Karpas-422 (cell line): Measurements from ENCODE around the gene GTPBP3. TPM values are rescaled to one million over a fixed set of nuclear protein-coding genes. Genes with fewer than 3 reads are reported as not detected.

Experiments
- DNase-seq: peaks from one replicate; pipeline ENCODE4 v3.0.0-alpha.2; 2015
- H2AFZ ChIP-seq: fragments of 200-600 bp; sonication (generic); 2 replicates; pipeline ENCODE4 v1.6.1; 2014; ENCODE audit warnings: antibody characterized with exemption, low read length, mixed read lengths
- H3K27ac ChIP-seq: fragments of 200-600 bp; sonication (generic); 2 replicates; pipeline ENCODE4 v1.5.1; 2014; ENCODE audit warnings: mild to moderate bottlenecking, low read length, moderate library complexity
- H3K27me3 ChIP-seq: fragments of 200-600 bp; sonication (generic); 2 replicates; pipeline ENCODE4 v1.6.1; 2014; ENCODE audit warnings: low read length, mixed read lengths
- H3K36me3 ChIP-seq: fragments of 200-600 bp; sonication (generic); 2 replicates; pipeline ENCODE4 v1.6.1; 2014; ENCODE audit warnings: low read length, mixed read lengths; ENCODE audit not compliant: insufficient read depth
- H3K4me1 ChIP-seq: fragments of 200-600 bp; sonication (generic); 2 replicates; pipeline ENCODE4 v1.6.1; 2014; ENCODE audit warnings: mild to moderate bottlenecking, low read length, mixed read lengths
- H3K4me2 ChIP-seq: fragments of 200-600 bp; sonication (generic); 2 replicates; pipeline ENCODE4 v1.6.1; 2014; ENCODE audit warnings: low read length, low read depth, mild to moderate bottlenecking; ENCODE audit not compliant: poor library complexity, severe bottlenecking
- H3K4me3 ChIP-seq: fragments of 200-600 bp; sonication (generic); 2 replicates; pipeline ENCODE4 v1.5.1; 2014; ENCODE audit warnings: mild to moderate bottlenecking, antibody characterized with exemption, low read length, mixed read lengths
- H3K79me2 ChIP-seq: fragments of 200-600 bp; sonication (generic); 2 replicates; pipeline ENCODE4 v1.6.1; 2014; ENCODE audit warnings: mild to moderate bottlenecking, low read length, mixed read lengths
- H3K9ac ChIP-seq: fragments of 200-600 bp; sonication (generic); 2 replicates; pipeline ENCODE4 v1.6.0; 2014; ENCODE audit warnings: low read length
- H3K9me2 ChIP-seq: fragments of 200-600 bp; sonication (generic), shearing (Covaris generic); replicated peaks from 2 replicates; pipeline ENCODE4 v1.6.0; 2014; ENCODE audit warnings: mild to moderate bottlenecking, low read length, moderate library complexity; ENCODE audit not compliant: insufficient read depth
- H3K9me3 ChIP-seq: fragments of 300-700, 200-600 bp; sonication (generic); 2 replicates; pipeline ENCODE4 v1.6.1; 2014; ENCODE audit warnings: low read length, mixed read lengths
- H4K20me1 ChIP-seq: fragments of 200-600 bp; sonication (generic); 2 replicates; pipeline ENCODE4 v1.6.1; 2014; ENCODE audit warnings: mild to moderate bottlenecking, antibody characterized with exemption, low read length, low read depth; ENCODE audit not compliant: insufficient read depth
- total RNA-seq: library from RNA; depleted of rRNA; stranded (reverse); fragments of >200 nt; shearing (Covaris generic); gene quantifications from 2 replicates; pipeline ENCODE4 v1.2.3, GENCODE V29; 2014; ENCODE audit warnings: low replicate concordance

Gene GTPBP3
- total RNA-seq, 1 experiment from 2014 or later, result 29.3 TPM

DNA sequence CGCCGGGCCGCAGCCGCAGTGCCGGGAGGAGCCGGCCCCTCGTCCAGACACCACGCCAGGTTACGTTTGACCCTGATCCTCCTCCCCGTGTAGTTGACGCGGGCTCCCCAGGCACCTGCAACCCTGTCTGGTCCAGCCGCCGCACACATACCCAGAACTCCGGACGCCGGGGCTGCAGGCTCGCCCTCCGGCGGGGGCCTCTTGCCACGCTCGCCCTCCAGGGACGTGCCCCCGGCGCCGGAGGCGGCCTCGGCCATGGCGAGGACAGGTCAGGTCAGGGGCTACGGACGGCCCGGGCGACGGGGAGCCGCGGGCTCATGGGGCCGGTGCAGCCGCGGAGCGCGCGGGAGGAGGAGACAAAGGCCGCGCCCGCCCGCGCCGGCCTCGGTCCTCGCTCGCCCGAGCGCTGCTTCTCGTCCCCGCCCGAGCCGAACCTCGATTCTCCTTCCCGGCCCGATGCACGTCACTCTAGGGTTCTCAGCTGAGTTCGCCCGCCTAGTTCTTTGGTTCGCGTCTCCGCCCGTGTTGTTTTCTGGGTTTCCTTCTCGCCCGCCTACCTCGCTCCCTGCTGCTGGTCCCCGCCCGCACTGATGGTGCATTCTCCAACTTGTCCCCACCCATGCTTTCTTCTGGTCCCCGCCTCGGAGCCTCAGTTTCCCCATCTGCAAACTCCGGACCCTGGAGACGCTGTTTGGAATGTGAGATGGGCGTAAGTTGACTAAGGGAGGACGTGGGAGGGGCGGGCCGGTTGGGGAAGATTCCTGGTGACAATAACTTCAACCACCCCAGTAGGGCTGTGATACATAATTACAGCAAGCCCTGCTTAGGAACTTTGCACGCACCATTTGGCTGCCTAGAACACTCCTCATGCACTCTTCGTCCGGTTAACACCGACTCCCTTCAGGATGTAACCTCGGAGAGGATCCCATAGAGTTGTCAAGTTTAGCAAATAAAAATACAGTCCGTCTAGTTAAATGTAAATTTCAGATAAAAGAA, 2.6 kb upstream of the GTPBP3 start, which contains the start of gene ANO8:
Gene ANO8, minus strand, starts transcription at position 442 of the 996 bp plus-strand sequence. Its CDS starts 185 bp downstream, at position 257.
- Histone ChIP-seq H3K79me2 (peaks cover 9% of the 10 kb centered on the region), H3K4me1 (peaks cover 30% of the 10 kb centered on the region), H3K9me3 (no peaks in the 10 kb centered on the region), H3K9ac (peak within 1 kb of the TSS; percentile 72), H3K9me2 (no peaks in the 10 kb centered on the region), H3K27me3 (no peaks in the 10 kb centered on the region), H3K27ac (no peak within 1 kb of the TSS), H3K4me3 (peak within 1 kb of the TSS; percentile 73), H2AFZ (peak within 1 kb of the TSS; percentile 93), H3K36me3 (no peaks in the 10 kb centered on the region), H4K20me1 (no peaks in the 10 kb centered on the region), H3K4me2 (peak within 1 kb of the TSS; percentile 94)
- DNase-seq, result peak; percentile 99

DNA sequence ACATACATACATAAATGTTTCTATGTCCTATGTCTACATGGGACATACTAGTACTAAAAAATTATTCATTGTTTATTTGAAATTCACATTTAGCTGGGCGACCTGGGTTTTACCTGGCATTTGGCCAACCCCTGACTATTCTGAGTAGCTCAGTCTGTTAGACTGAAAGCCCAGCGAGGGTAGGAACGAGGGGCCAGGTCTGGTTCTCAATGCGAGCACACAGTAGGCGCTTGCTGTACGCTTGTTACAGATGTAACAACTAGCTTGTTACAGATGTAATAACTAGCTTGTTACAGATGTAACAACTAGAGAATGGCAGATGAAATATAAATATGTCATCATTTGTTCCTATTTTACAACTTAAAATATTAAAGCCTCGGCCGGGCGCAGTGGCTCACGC, 1.8 kb upstream of the GTPBP3 start:
- Histone ChIP-seq H3K27me3 (no peaks in the 10 kb centered on the region), H3K79me2 (peaks cover 9% of the 10 kb centered on the region), H3K4me2 (peak overlapping the region; percentile 94), H4K20me1 (no peaks in the 10 kb centered on the region), H3K9me3 (no peaks in the 10 kb centered on the region), H3K4me3 (peak overlapping the region; percentile 73; the same call in 1 of the 2 replicates), H3K27ac (no peak overlapping the region), H3K4me1 (peaks cover 30% of the 10 kb centered on the region), H3K9me2 (no peaks in the 10 kb centered on the region), H3K9ac (no peak overlapping the region), H3K36me3 (no peaks in the 10 kb centered on the region), H2AFZ (no peak overlapping the region)
- DNase-seq, result no peak

DNA sequence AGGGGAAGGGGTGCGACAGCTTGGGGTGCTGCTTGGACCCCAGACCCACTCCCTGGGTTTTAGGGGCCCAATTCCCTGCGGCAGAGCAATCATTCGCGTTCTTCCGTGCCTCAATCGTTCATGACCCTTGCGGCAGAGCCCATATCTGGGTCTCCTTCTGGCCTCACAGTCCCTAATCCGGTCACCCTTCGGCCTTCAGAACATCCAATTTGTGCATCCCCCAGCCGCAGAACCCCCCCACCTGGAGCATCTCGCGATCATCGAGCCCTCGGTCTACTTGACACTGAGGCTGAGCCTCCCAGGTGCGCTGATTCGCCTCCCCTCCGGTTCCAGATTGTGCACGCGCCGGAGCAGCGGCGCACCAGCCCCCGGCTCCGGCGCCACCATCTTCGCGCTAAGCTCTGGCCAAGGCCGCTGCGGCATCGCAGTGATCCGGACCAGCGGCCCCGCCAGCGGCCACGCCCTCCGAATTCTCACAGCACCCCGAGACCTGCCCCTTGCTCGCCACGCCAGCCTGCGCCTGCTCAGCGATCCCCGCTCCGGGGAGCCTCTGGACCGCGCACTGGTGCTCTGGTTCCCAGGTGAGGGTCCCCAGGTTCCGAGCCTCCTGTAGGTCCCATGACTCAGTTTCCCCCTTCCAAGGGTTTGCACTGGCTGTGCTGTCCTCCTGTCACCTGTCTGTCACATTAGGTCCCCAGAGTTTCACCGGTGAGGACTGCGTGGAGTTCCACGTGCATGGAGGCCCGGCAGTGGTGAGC, 501 bp downstream of the GTPBP3 start:
- no peaks in the 10 kb centered on the region for H3K9me3 ChIP-seq
- peak overlapping the region; percentile 99 for H3K4me2 ChIP-seq
- H2AFZ ChIP-seq, result no peak overlapping the region
- no peaks in the 10 kb centered on the region for H3K27me3 ChIP-seq
- no peaks in the 10 kb centered on the region for H4K20me1 ChIP-seq
- no peaks in the 10 kb centered on the region for H3K9me2 ChIP-seq
- peak overlapping the region; percentile 91 for H3K4me3 ChIP-seq
- H3K36me3 ChIP-seq, result peaks cover 5% of the 10 kb centered on the region; the same call in 1 of the 2 replicates
- peaks cover 9% of the 10 kb centered on the region for H3K79me2 ChIP-seq
- peak overlapping the region; percentile 79 for H3K9ac ChIP-seq
- peak overlapping the region; percentile 50 for H3K27ac ChIP-seq
- DNase-seq, result peak; percentile 81
- H3K4me1 ChIP-seq, result peaks cover 30% of the 10 kb centered on the region

DNA sequence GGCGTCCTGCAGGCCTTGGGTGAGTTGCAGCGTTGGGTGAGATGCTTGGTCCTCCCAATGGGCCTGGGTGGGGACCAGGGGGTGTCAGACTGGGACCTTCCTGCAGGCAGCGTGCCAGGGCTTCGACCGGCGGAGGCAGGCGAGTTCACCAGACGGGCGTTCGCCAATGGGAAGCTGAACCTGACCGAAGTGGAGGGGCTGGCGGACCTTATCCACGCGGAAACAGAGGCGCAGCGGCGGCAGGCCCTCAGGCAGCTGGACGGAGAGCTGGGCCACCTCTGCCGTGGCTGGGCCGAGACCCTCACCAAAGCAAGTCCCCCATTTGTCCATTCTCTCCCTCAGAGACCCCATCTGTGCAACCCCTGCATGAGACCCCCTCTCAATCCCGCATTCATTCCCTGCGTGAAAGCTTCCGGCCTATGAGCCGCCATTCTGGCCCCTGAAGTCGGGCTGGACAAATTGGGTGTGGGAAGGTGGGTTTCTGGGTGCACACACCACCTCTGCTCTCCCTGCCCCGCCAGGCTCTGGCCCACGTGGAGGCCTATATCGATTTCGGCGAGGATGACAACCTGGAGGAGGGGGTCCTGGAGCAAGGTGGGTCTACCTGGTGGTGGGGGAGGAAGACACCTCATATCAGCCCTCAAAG, 1.2 kb downstream of the GTPBP3 start:
- Histone ChIP-seq H3K36me3 (peaks cover 5% of the 10 kb centered on the region; the same call in 1 of the 2 replicates), H2AFZ (no peak overlapping the region), H3K27ac (no peak overlapping the region; the same call in 1 of the 2 replicates), H3K27me3 (no peaks in the 10 kb centered on the region), H3K9ac (peak overlapping the region; percentile 79), H3K79me2 (peaks cover 9% of the 10 kb centered on the region), H3K4me2 (peak overlapping the region; percentile 99), H3K9me3 (no peaks in the 10 kb centered on the region), H4K20me1 (no peaks in the 10 kb centered on the region), H3K4me3 (peak overlapping the region; percentile 91), H3K9me2 (no peaks in the 10 kb centered on the region), H3K4me1 (peaks cover 30% of the 10 kb centered on the region)
- no peak for DNase-seq

DNA sequence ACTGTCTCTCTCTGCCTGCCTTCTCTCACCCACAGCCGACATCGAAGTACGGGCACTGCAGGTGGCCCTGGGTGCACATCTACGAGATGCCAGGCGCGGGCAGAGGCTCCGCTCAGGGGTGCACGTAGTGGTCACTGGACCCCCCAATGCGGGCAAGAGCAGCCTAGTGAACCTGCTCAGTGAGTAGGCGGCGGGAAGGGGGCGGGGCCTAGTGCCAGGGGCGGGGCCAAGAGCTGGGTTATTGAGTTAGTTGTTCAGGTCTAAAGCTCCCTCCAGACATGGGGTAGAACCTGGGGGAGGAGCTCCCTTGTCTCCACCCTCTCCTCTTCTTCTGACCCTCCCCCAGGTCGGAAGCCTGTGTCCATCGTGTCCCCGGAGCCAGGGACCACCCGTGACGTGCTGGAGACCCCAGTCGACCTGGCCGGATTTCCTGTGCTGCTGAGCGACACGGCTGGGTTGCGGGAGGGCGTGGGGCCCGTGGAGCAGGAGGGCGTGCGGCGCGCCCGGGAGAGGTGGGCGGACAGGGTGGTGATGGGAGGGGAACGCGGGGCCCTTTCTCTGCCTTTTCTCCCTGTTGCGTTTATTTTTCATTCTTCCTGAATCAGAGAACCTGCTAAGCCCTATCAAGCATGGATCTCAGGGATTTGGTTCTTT, 1.9 kb downstream of the GTPBP3 start:
- H3K27ac ChIP-seq, result no peak overlapping the region
- peak overlapping the region; percentile 91; the same call in 1 of the 2 replicates for H3K4me3 ChIP-seq
- no peaks in the 10 kb centered on the region for H3K9me3 ChIP-seq
- no peaks in the 10 kb centered on the region for H3K9me2 ChIP-seq
- no peak overlapping the region for H3K9ac ChIP-seq
- no peaks in the 10 kb centered on the region for H4K20me1 ChIP-seq
- no peak overlapping the region for H2AFZ ChIP-seq
- peaks cover 5% of the 10 kb centered on the region; the same call in 1 of the 2 replicates for H3K36me3 ChIP-seq
- peaks cover 25% of the 10 kb centered on the region for H3K4me1 ChIP-seq
- peaks cover 9% of the 10 kb centered on the region for H3K79me2 ChIP-seq
- H3K27me3 ChIP-seq, result no peaks in the 10 kb centered on the region
- H3K4me2 ChIP-seq, result peak overlapping the region; percentile 99
- peak; percentile 79 for DNase-seq

DNA sequence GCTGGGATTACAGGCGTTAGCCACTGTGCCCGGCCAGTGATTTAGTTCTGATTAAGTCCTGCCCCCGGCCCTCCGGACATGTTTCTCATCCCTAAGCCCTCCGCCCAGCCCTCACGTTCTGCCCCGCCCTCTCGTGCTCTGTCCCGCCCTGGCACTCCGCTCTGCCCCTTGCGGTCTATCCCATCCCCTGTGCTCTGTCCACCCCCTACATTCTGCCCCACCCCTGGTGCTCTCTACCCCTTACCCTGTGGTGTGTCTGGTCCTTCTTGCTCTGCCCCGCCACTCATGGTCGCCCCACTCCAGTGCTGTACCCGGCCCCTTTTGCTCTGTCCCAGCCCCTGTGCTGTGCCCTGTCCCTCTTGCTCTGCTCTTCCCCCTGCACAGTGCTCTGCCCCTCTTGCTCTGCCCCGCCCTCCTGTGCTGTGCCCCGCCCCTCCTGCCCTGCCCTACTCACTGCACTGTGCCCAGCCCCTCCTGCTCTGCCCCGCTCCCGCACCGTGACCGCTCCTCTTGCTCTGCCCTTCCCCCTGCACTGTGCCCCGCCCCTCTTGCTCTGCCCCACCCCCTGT, 3.0 kb downstream of the GTPBP3 start:
- Histone ChIP-seq H3K4me3 (no peak overlapping the region), H3K36me3 (peaks cover 5% of the 10 kb centered on the region; the same call in 1 of the 2 replicates), H3K9me3 (no peaks in the 10 kb centered on the region), H3K9ac (no peak overlapping the region), H3K4me1 (peaks cover 15% of the 10 kb centered on the region), H3K9me2 (no peaks in the 10 kb centered on the region), H4K20me1 (no peaks in the 10 kb centered on the region), H3K4me2 (no peak overlapping the region), H3K27me3 (no peaks in the 10 kb centered on the region), H2AFZ (no peak overlapping the region), H3K27ac (no peak overlapping the region), H3K79me2 (peaks cover 9% of the 10 kb centered on the region)
- peak; percentile 85 for DNase-seq

DNA sequence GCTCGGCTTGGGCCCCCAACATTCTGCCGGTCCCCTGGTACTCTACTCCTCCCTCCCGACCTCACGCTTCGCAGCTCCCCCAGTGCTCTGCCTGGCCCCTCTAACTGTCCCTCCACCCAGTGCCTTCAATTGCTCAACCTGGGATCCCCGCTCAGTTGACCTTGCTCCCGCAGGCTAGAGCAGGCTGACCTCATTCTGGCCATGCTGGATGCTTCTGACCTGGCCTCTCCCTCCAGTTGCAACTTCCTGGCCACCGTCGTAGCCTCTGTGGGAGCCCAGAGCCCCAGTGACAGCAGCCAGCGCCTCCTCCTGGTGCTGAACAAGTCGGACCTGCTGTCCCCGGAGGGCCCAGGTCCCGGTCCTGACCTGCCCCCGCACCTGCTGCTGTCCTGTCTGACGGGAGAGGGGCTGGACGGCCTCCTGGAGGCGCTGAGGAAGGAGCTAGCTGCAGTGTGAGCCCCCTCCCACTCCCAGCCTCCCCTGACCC, 3.6 kb downstream of the GTPBP3 start:
- Histone ChIP-seq H3K9ac (no peak overlapping the region), H3K79me2 (peaks cover 9% of the 10 kb centered on the region), H3K9me2 (no peaks in the 10 kb centered on the region), H3K36me3 (peaks cover 5% of the 10 kb centered on the region; the same call in 1 of the 2 replicates), H3K9me3 (no peaks in the 10 kb centered on the region), H3K4me1 (peaks cover 12% of the 10 kb centered on the region), H3K4me3 (no peak overlapping the region), H4K20me1 (no peaks in the 10 kb centered on the region), H3K4me2 (no peak overlapping the region), H3K27ac (no peak overlapping the region), H3K27me3 (no peaks in the 10 kb centered on the region), H2AFZ (no peak overlapping the region)
- DNase-seq, result no peak
